Measurements from ENCODE around the gene IVD.

Gene IVD

DNA sequence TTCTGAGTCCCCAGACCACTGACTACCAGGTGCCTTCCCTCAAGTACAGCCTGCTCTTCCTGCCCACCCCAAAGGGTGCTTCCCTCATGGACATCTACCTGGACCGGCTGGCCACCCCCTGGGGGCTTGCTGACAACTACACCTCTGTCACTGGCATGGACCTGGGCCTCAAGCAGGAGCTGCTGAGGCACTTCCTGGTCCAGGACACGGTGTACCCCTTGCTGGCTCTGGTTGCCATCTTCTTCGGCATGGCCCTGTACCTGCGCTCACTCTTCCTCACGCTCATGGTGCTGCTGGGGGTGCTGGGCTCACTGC is 38.3 kb upstream of the IVD start:
- H3K4me3 ChIP-seq (replicated peaks; ENCODE audit: low read depth, low read length): no peak overlapping the region
- no peak for DNase-seq (ENCODE audit: low read depth)
- TF ChIP-seq, protein P1, sequence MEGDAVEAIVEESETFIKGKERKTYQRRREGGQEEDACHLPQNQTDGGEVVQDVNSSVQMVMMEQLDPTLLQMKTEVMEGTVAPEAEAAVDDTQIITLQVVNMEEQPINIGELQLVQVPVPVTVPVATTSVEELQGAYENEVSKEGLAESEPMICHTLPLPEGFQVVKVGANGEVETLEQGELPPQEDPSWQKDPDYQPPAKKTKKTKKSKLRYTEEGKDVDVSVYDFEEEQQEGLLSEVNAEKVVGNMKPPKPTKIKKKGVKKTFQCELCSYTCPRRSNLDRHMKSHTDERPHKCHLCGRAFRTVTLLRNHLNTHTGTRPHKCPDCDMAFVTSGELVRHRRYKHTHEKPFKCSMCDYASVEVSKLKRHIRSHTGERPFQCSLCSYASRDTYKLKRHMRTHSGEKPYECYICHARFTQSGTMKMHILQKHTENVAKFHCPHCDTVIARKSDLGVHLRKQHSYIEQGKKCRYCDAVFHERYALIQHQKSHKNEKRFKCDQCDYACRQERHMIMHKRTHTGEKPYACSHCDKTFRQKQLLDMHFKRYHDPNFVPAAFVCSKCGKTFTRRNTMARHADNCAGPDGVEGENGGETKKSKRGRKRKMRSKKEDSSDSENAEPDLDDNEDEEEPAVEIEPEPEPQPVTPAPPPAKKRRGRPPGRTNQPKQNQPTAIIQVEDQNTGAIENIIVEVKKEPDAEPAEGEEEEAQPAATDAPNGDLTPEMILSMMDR (IDR thresholded peaks at IDR 0.05; ENCODE audit: low read length, missing control alignments): no peak

DNA sequence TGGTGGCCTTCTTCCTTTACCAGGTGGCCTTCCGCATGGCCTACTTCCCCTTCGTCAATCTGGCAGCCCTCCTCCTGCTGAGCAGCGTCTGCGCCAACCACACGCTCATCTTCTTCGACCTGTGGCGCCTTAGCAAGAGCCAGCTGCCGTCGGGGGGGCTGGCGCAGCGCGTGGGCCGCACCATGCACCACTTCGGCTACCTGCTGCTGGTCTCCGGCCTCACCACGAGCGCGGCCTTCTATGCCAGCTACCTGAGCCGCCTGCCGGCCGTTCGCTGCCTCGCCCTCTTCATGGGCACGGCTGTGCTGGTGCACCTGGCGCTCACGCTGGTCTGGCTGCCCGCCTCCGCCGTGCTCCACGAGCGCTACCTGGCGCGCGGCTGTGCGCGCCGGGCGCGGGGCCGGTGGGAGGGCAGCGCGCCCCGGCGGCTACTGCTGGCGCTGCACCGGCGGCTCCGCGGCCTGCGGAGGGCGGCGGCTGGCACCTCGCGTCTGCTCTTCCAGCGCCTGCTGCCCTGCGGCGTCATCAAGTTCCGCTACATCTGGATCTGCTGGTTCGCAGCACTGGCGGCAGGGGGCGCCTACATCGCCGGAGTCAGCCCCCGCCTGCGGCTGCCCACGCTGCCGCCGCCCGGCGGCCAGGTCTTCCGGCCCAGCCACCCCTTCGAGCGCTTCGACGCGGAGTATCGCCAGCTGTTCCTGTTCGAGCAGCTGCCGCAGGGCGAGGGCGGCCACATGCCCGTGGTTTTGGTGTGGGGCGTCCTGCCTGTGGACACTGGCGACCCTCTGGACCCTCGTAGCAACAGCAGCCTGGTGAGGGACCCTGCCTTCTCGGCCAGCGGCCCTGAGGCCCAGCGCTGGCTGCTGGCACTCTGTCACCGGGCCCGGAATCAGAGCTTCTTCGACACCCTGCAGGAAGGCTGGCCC is 37.6 kb upstream of the IVD start:
- TF ChIP-seq, protein P1 (IDR thresholded peaks at IDR 0.05; ENCODE audit: low read length, missing control alignments): peak; percentile 46
- peak overlapping the region; percentile 21 for H3K4me3 ChIP-seq (replicated peaks; ENCODE audit: low read depth, low read length)
- peak; percentile 90 for DNase-seq (ENCODE audit: low read depth)

GRCh38 chr15:40368719-40369473 is 36.7 kb upstream of the IVD start:
- TF ChIP-seq, protein P1 (IDR thresholded peaks at IDR 0.05; ENCODE audit: low read length, missing control alignments): no peak
- H3K4me3 ChIP-seq (replicated peaks; ENCODE audit: low read depth, low read length): no peak overlapping the region
- no peak for DNase-seq (ENCODE audit: low read depth)

GRCh38 chr15:40369474-40369869 is 36.1 kb upstream of the IVD start:
- no peak for DNase-seq (ENCODE audit: low read depth)
- H3K4me3 ChIP-seq (replicated peaks; ENCODE audit: low read depth, low read length): no peak overlapping the region
- TF ChIP-seq, protein P1 (IDR thresholded peaks at IDR 0.05; ENCODE audit: low read length, missing control alignments): no peak

GRCh38 chr15:40369971-40370370 is 35.6 kb upstream of the IVD start:
- TF ChIP-seq, protein P1 (IDR thresholded peaks at IDR 0.05; ENCODE audit: low read length, missing control alignments): no peak
- DNase-seq (ENCODE audit: low read depth): no peak
- no peak overlapping the region for H3K4me3 ChIP-seq (replicated peaks; ENCODE audit: low read depth, low read length)

DNA sequence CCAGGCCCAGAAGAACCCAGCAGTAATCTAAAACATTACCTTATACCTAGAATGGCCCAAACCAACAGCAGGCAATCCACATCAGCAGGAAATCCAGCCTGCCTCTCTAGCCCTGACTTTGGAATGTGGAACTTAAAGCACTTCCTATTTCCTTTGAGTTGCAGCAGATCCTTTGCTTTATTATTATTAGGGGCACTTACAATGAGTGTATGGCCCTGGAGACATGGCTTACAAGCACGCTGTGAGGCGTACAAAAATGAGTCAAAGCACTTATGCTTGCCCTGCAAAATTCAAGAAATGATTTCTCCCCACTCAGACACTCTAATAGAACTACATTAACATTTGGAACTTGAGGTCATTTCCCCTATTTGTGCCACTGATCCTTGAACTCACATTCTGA is 32.6 kb upstream of the IVD start:
- peak; percentile 18 for DNase-seq (ENCODE audit: low read depth)
- H3K4me3 ChIP-seq (replicated peaks; ENCODE audit: low read depth, low read length): no peak overlapping the region
- TF ChIP-seq, protein P1 (IDR thresholded peaks at IDR 0.05; ENCODE audit: low read length, missing control alignments): no peak
